ENCODE data around the gene ABI3BP.

ABI3BP gene

GRCh38 chr3:100702082-100702979 lies 290.9 kb downstream of the ABI3BP start:
- H3K4me3 ChIP-seq (ENCODE audit: low read depth, low read length), result no peak overlapping the region
- TF ChIP-seq CTCF (IDR thresholded peaks at IDR 0.05; ENCODE audit: control insufficient read depth, extremely low read depth, insufficient read depth), result no peak
- no peak for DNase-seq (ENCODE audit: low read depth)

GRCh38 chr3:100700708-100701107 lies 292.5 kb downstream of the ABI3BP start:
- DNase-seq (ENCODE audit: low read depth), result no peak
- H3K4me3 ChIP-seq (ENCODE audit: low read depth, low read length), result no peak overlapping the region
- TF ChIP-seq CTCF (IDR thresholded peaks at IDR 0.05; ENCODE audit: control insufficient read depth, extremely low read depth, insufficient read depth), result no peak
